Upper lobe of right lung (tissue), 1 donor: ENCODE results near the gene PHACTR3. TPM values are rescaled to one million over a fixed set of nuclear protein-coding genes. Genes with fewer than 3 reads are reported as not detected.

ENCODE experiments used
- ATAC-seq: fragments of 200-7000 bp; cut with Tn5 transposase; one replicate; pipeline ENCODE4 v1.9.1; 2020; ENCODE audit warnings: mild to moderate bottlenecking, moderate library complexity
- DNase-seq: peaks from one replicate; pipeline ENCODE4 v3.0.0-alpha.2; 2020
- H3K27ac ChIP-seq: fragments of 200-600 bp; one replicate; pipeline ENCODE4 v1.8.0; 2022
- H3K27me3 ChIP-seq: fragments of 200-600 bp; one replicate; pipeline ENCODE4 v1.8.0; 2022; ENCODE audit warnings: mild to moderate bottlenecking
- H3K36me3 ChIP-seq: fragments of 200-600 bp; one replicate; pipeline ENCODE4 v1.8.0; 2022
- H3K4me1 ChIP-seq: fragments of 200-600 bp; one replicate; pipeline ENCODE4 v1.8.0; 2022
- H3K4me3 ChIP-seq: fragments of 200-600 bp; one replicate; pipeline ENCODE4 v1.8.0; 2022; ENCODE audit warnings: mild to moderate bottlenecking
- H3K9me3 ChIP-seq: fragments of 200-600 bp; one replicate; pipeline ENCODE4 v1.8.0; 2022
- intact Hi-C: fragments of 100-400 bp; cut with DNase I; formaldehyde crosslinking; loops from one replicate; pipeline ENCODE4 v1.11.0; 2022
- total RNA-seq: library from RNA; stranded (reverse); fragmentation: NEBNext Ultra II Directional; extraction: Animal tissue kit (Norgen Biotek cat#: 25700); gene quantifications from one replicate; pipeline ENCODE4 v1.2.1, GENCODE V29; 2021
- TF ChIP-seq, protein P1 (sequence below): fragments of 200-600 bp; IDR thresholded peaks from one replicate; pipeline ENCODE4 v1.8.0; 2022; ENCODE audit warnings: antibody characterized with exemption
- donor health status: DM: no; HTN: yes; CAD: no; lungs with severe emphysema.

PHACTR3 gene
- total RNA-seq, 1 donor from 2014 or later, result 18.2 TPM

DNA sequence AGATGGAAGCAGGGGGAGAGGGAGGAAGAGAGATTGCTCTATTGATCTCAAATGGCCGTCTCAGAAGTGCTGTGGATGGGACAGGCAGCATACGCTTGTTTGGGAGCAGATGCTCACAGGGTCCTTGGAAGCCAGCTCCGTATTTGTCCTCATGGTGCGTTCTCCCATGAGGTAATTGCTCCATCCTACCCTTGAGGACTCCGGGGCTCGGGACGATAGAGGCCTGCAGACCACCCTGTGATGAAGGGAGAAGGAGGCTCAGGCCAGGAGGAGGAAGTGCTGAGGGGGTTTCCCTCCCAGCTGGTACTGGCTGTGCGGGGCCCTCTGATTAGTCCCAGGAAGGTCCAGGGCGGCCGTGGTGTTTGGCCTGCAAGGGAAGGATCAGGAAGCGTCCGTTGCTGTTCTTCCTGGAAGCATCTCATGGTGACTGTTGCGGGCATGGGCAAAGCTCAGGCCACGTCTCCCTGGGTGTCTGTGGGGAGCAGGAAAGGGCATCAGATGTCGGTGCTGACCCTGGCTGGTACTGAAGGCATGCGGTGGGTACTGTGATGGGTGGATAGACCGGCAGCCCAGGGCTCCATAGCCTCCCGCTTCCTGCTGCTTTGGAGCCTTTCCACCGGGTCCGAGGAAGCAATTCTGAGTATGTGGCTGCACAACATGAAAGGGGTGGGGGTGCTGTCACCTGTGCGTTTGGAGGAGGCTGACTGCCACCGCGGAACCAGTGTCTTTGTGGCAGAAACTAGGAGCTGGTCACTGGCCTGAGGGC is 170.8 kb downstream of the PHACTR3 start:
- Histone ChIP-seq H3K27me3 (no peaks in the 10 kb centered on the region), H3K36me3 (no peaks in the 10 kb centered on the region), H3K4me3 (no peak overlapping the region), H3K9me3 (no peaks in the 10 kb centered on the region), H3K27ac (no peak overlapping the region), H3K4me1 (no peaks in the 10 kb centered on the region)
- ATAC-seq (no peak), DNase-seq (no peak)
- TF ChIP-seq, protein P1, sequence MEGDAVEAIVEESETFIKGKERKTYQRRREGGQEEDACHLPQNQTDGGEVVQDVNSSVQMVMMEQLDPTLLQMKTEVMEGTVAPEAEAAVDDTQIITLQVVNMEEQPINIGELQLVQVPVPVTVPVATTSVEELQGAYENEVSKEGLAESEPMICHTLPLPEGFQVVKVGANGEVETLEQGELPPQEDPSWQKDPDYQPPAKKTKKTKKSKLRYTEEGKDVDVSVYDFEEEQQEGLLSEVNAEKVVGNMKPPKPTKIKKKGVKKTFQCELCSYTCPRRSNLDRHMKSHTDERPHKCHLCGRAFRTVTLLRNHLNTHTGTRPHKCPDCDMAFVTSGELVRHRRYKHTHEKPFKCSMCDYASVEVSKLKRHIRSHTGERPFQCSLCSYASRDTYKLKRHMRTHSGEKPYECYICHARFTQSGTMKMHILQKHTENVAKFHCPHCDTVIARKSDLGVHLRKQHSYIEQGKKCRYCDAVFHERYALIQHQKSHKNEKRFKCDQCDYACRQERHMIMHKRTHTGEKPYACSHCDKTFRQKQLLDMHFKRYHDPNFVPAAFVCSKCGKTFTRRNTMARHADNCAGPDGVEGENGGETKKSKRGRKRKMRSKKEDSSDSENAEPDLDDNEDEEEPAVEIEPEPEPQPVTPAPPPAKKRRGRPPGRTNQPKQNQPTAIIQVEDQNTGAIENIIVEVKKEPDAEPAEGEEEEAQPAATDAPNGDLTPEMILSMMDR, result no peak
- intact Hi-C loops, result no loop called here

DNA sequence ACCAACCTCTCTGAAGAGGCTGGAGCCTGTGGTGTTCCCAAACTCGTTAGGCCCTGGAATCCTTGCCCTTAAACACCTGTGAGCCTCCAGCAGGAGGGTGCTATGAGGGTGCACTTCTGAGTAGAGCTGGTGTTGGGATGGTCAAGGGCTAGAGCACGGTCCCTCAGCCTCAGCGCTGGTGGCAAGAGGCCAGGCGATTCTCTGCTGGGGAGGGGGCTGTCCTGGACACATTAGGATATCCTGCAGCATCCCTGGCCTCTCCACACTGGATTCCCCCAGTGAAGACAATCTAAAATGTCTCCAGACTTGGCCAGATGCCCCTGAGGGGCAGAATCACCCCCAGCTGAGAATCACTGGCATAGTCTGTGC is 171.3 kb downstream of the PHACTR3 start:
- DNase-seq (no peak), ATAC-seq (no peak)
- Histone ChIP-seq H3K27ac (no peak overlapping the region), H3K4me1 (no peaks in the 10 kb centered on the region), H3K27me3 (no peaks in the 10 kb centered on the region), H3K36me3 (no peaks in the 10 kb centered on the region), H3K4me3 (no peak overlapping the region), H3K9me3 (no peaks in the 10 kb centered on the region)
- TF ChIP-seq, protein P1, result no peak
- intact Hi-C loops, result no loop called here

DNA sequence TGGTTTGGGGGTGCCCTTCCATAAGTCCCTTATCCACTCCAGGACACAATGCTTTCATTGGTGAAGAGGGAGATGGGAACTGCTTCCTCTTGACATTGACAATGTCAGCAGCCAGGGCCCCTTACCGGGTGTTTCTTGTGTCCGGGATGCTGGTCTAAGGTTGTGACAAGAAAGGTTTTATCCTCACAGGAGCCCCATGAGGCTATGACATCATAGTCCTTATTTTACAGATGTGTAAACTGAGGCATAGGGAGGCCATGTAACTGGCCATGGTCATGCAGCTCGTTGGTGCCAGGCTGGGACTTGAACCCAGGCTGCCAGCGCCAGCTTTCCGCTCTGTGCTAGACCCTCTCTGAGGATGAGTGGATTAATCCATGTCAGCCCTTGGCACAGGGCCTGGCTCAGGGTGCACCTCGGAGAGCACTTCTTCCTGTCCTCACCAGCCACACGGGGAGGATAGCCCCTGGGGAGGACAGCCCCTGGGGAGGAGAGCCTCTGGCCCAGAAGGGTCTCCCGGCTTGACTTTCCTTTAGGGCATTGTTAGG is 171.8 kb downstream of the PHACTR3 start:
- TF ChIP-seq, protein P1, result no peak
- Histone ChIP-seq H3K27me3 (no peaks in the 10 kb centered on the region), H3K9me3 (no peaks in the 10 kb centered on the region), H3K36me3 (no peaks in the 10 kb centered on the region), H3K4me3 (no peak overlapping the region), H3K4me1 (no peaks in the 10 kb centered on the region), H3K27ac (no peak overlapping the region)
- DNase-seq (no peak), ATAC-seq (no peak)
- intact Hi-C loops, result no loop called here

DNA sequence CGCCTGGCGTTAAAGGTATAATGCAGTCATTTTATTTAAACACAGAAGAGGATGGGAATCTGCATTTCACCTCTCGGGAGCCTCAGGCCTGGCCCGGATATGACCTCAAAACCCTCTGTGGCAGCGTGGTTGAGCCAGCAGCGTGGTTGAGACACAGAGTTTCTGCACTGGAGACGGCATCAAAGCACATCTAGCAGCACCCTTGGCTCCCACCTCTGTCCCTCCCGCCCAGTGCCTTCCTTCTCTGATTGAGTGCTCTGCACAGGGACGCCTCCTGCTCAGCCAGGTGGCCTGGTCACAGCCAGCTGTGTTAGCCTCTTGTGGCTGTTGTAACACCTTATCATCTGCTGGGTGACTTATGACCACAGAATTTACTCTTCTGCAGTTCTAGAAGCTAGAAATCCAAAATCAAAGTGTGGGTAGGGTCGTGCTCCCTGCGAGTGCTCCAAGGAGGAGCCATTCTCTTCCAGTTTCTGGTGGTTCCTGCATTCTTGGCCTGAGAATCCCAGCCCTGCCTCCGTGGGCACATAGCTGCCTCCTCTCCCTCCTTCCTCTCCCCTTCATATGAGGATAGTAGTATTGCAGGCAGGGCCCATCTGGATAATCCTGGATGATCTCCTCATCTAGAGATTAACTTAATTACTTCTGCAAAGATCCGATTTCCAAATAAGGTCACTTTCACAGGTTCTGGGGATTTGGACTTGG is 172.4 kb downstream of the PHACTR3 start:
- Histone ChIP-seq H3K9me3 (no peaks in the 10 kb centered on the region), H3K27ac (no peak overlapping the region), H3K27me3 (no peaks in the 10 kb centered on the region), H3K4me3 (no peak overlapping the region), H3K36me3 (no peaks in the 10 kb centered on the region), H3K4me1 (no peaks in the 10 kb centered on the region)
- DNase-seq (no peak), ATAC-seq (no peak)
- TF ChIP-seq, protein P1, result no peak
- intact Hi-C loops, result no loop called here

DNA sequence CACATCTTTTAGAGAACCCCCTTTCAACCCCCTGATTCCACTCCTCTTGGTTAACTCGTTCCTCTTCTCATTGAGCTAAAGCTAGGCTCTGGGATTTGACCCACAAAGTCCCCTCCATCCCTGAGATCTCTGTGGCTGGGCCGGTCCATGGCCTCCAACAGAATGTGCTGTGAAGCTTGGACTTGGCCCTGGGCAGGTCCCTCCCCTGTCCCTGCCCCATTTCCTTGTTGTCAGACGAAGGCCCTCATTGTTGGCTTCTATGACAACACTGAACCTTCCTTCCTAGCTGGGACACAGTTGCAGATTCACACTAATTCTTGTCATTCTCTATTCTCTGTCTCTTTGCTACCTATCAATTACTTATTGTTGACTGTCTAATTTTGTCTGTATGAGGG is 173.0 kb downstream of the PHACTR3 start:
- DNase-seq (no peak), ATAC-seq (no peak)
- H3K9me3 ChIP-seq, result no peaks in the 10 kb centered on the region
- no peaks in the 10 kb centered on the region for H3K4me1 ChIP-seq
- no peak overlapping the region for H3K27ac ChIP-seq
- intact Hi-C loops, result no loop called here
- no peaks in the 10 kb centered on the region for H3K27me3 ChIP-seq
- no peak overlapping the region for H3K4me3 ChIP-seq
- TF ChIP-seq, protein P1, result no peak
- no peaks in the 10 kb centered on the region for H3K36me3 ChIP-seq
